H1 (cell line): ENCODE measurements around the gene PUDP. TPM values are rescaled to one million over a fixed set of nuclear protein-coding genes. Genes with fewer than 3 reads are reported as not detected.

Experiments
- CTCF ChIA-PET: fragments of 300-600 bp; sonication (Branson Sonifier 250); formaldehyde crosslinking; loops from one replicate; lab custom pipeline; 2021; ENCODE audit not compliant: partially characterized antibody; lab: Charles Lee
- POLR2A ChIA-PET: fragments of 300-600 bp; sonication (Branson Sonifier 250); formaldehyde crosslinking; loops from one replicate; lab custom pipeline; 2021; ENCODE audit warnings: inconsistent platforms; ENCODE audit not compliant: partially characterized antibody; lab: Charles Lee
- DNase-seq, 2 experiments: peaks; one replicate each; pipeline versions ENCODE4 v3.0.0 to v3.0.0-alpha.2; 2010 to 2022; ENCODE audit warnings: low spot score in 2 of 2, low read depth in 1 of 2, mixed read lengths in 1 of 2
- FAIRE-seq: peaks from 2 replicates; lab custom pipeline; 2011; peaks lifted over from hg19 to GRCh38; lab: Jason Lieb, UNC
- H2AFZ ChIP-seq: 2 replicates; pipeline ENCODE4 v1.8.1; 2012; ENCODE audit warnings: low read length, inconsistent platforms
- H2AK5ac ChIP-seq: 2 replicates; pipeline ENCODE4 v1.6.1; 2013; ENCODE audit warnings: low read depth, low read length
- H2BK120ac ChIP-seq: replicated peaks from 2 replicates; pipeline ENCODE3; 2013; ENCODE audit warnings: low read depth, low read length, inconsistent platforms
- H2BK12ac ChIP-seq: 2 replicates; pipeline ENCODE4 v1.6.1; 2013; ENCODE audit warnings: low read depth, low read length
- H2BK15ac ChIP-seq: 2 replicates; pipeline ENCODE4 v1.6.1; 2013; ENCODE audit warnings: low read length
- H2BK20ac ChIP-seq: 2 replicates; pipeline ENCODE4 v1.6.1; 2013; ENCODE audit warnings: low read length
- H2BK5ac ChIP-seq: 2 replicates; pipeline ENCODE4 v1.6.1; 2013; ENCODE audit warnings: low read depth, low read length
- H3K14ac ChIP-seq: 2 replicates; pipeline ENCODE4 v1.6.1; 2013; ENCODE audit warnings: inconsistent platforms; ENCODE audit not compliant: insufficient read length
- H3K18ac ChIP-seq: 2 replicates; pipeline ENCODE4 v1.6.1; 2013; ENCODE audit warnings: low read length; ENCODE audit errors: extremely low read depth
- H3K23ac ChIP-seq: 2 replicates; pipeline ENCODE4 v1.6.1; 2013; ENCODE audit warnings: inconsistent platforms; ENCODE audit not compliant: insufficient read length
- H3K23me2 ChIP-seq: 2 replicates; pipeline ENCODE4 v1.6.1; 2013; ENCODE audit warnings: low read depth, low read length
- H3K27ac ChIP-seq: 2 replicates; pipeline ENCODE4 v1.6.1; 2011; ENCODE audit warnings: low read depth, low read length, inconsistent platforms
- H3K27me3 ChIP-seq, 4 experiments: replicated peaks in 1 of 4; 1 replicate in 1 of 4; 2 replicates in 3 of 4; pipeline versions ENCODE4 v1.6.1 to v1.8.1; 2011 to 2013; ENCODE audit warnings: low read length in 3 of 4, mild to moderate bottlenecking in 3 of 4, inconsistent platforms in 2 of 4, mixed read lengths in 2 of 4, moderate library complexity in 1 of 4; ENCODE audit not compliant: control insufficient read depth in 3 of 4, insufficient read depth in 3 of 4; ENCODE audit errors: extremely low read depth in 1 of 4
- H3K36me3 ChIP-seq, 4 experiments: 2 replicates each; pipeline versions ENCODE4 v1.6.1 to v1.8.1; 2011 to 2013; ENCODE audit warnings: mild to moderate bottlenecking in 4 of 4, low read length in 3 of 4, moderate library complexity in 2 of 4, control low read depth in 1 of 4, inconsistent platforms in 1 of 4; ENCODE audit not compliant: insufficient read depth in 4 of 4, control insufficient read depth in 2 of 4
- H3K4ac ChIP-seq: replicated peaks from 2 replicates; pipeline ENCODE3; 2013; ENCODE audit warnings: low read length, low read depth, mixed read lengths, inconsistent platforms; ENCODE audit not compliant: insufficient read length
- H3K4me1 ChIP-seq, 4 experiments: replicated peaks in 1 of 4; 1 replicate in 1 of 4; 2 replicates in 3 of 4; pipeline versions ENCODE4 v1.6.1 to v1.8.1; 2011 to 2013; ENCODE audit warnings: low read length in 3 of 4, inconsistent platforms in 2 of 4, mixed read lengths in 1 of 4; ENCODE audit not compliant: insufficient read depth in 4 of 4, control insufficient read depth in 3 of 4
- H3K4me2 ChIP-seq, 2 experiments: 2 replicates each; pipeline versions ENCODE4 v1.6.1 to v1.8.1; 2011 to 2013; ENCODE audit warnings: low read depth in 2 of 2, low read length in 2 of 2, control low read depth in 1 of 2, inconsistent platforms in 1 of 2, mild to moderate bottlenecking in 1 of 2; ENCODE audit not compliant: insufficient read depth in 1 of 2
- H3K4me3 ChIP-seq, 4 experiments: fragments of 200-600, 300-600 bp in 1 of 4; sonication (generic), shearing (Covaris generic), sonication (Bioruptor Twin) in 1 of 4; 2 replicates each; pipeline versions ENCODE4 v1.5.1 to v1.8.1; 2011 to 2016; ENCODE audit warnings: low read length in 4 of 4, low read depth in 3 of 4, control low read depth in 2 of 4, inconsistent platforms in 2 of 4, mild to moderate bottlenecking in 2 of 4, mixed read lengths in 1 of 4, moderate library complexity in 1 of 4; ENCODE audit not compliant: insufficient read depth in 2 of 4; ENCODE audit errors: extremely low read depth in 1 of 4
- H3K56ac ChIP-seq: replicated peaks from 2 replicates; pipeline ENCODE3; 2013; ENCODE audit warnings: low read depth, mild to moderate bottlenecking, mixed read lengths, low read length, inconsistent platforms; ENCODE audit not compliant: insufficient read length
- H3K79me1 ChIP-seq: 2 replicates; pipeline ENCODE4 v1.6.1; 2013; ENCODE audit warnings: low read depth, low read length, control low read depth
- H3K79me2 ChIP-seq, 2 experiments: 2 replicates each; pipeline versions ENCODE4 v1.6.1 to v1.8.1; 2012 to 2013; ENCODE audit warnings: low read length in 2 of 2, mild to moderate bottlenecking in 2 of 2, inconsistent platforms in 1 of 2; ENCODE audit not compliant: insufficient read depth in 2 of 2, control insufficient read depth in 1 of 2
- H3K9ac ChIP-seq, 4 experiments: replicated peaks in 1 of 4; 1 replicate in 1 of 4; 2 replicates in 3 of 4; pipeline versions ENCODE4 v1.6.1 to v1.8.1; 2011 to 2013; ENCODE audit warnings: low read depth in 3 of 4, low read length in 3 of 4, control low read depth in 2 of 4, mild to moderate bottlenecking in 2 of 4, moderate library complexity in 2 of 4, inconsistent platforms in 1 of 4; ENCODE audit errors: extremely low read depth in 1 of 4
- H3K9me3 ChIP-seq, 2 experiments: 2 replicates each; pipeline versions ENCODE4 v1.6.1 to v1.8.1; 2012 to 2013; ENCODE audit warnings: mild to moderate bottlenecking in 2 of 2, moderate library complexity in 2 of 2, control low read depth in 1 of 2, inconsistent platforms in 1 of 2, low read depth in 1 of 2, low read length in 1 of 2, mixed read lengths in 1 of 2; ENCODE audit not compliant: insufficient read depth in 2 of 2
- H4K20me1 ChIP-seq, 2 experiments: replicated peaks in 1 of 2; 2 replicates each; pipeline versions ENCODE3 to v1.8.1; 2011 to 2013; ENCODE audit warnings: inconsistent platforms in 2 of 2, low read length in 2 of 2, mild to moderate bottlenecking in 1 of 2; ENCODE audit not compliant: insufficient read depth in 2 of 2, control insufficient read depth in 1 of 2
- H4K5ac ChIP-seq: 2 replicates; pipeline ENCODE4 v1.6.1; 2013; ENCODE audit warnings: low read length, low read depth, mixed read lengths, inconsistent platforms; ENCODE audit not compliant: insufficient read length
- H4K8ac ChIP-seq: 2 replicates; pipeline ENCODE4 v1.8.0; 2013; ENCODE audit warnings: mild to moderate bottlenecking, moderate library complexity, low read length, inconsistent platforms; ENCODE audit not compliant: insufficient read depth; ENCODE audit errors: extremely low read depth
- H4K91ac ChIP-seq: replicated peaks from 2 replicates; pipeline ENCODE3; 2013; ENCODE audit warnings: low read length, mixed read lengths, inconsistent platforms; ENCODE audit not compliant: insufficient read length
- ASH2L ChIP-seq: fragments of 200-600, 300-600 bp; sonication (generic); IDR thresholded peaks from one replicate; pipeline ENCODE4 v1.7.1; 2017; ENCODE audit warnings: low read length
- CBX8 ChIP-seq: fragments of 300-800, 300-1000 bp; sonication (generic); IDR thresholded peaks from 2 replicates; pipeline ENCODE4 v1.7.1; 2016; ENCODE audit warnings: low read depth, low read length, borderline replicate concordance
- CREB1 ChIP-seq: IDR thresholded peaks from 2 replicates; pipeline ENCODE4 v1.6.1; 2012; ENCODE audit warnings: inconsistent platforms
- CTCF ChIP-seq, 3 experiments: IDR thresholded peaks; 1 replicate in 2 of 3; 2 replicates in 1 of 3; pipeline versions ENCODE4 v1.5.1 to v1.6.1; 2011; ENCODE audit warnings: low read length in 3 of 3, mild to moderate bottlenecking in 3 of 3, inconsistent platforms in 2 of 3, low read depth in 1 of 3, moderate library complexity in 1 of 3; ENCODE audit not compliant: insufficient read depth in 1 of 3; ENCODE audit errors: control extremely low read depth in 1 of 3
- GTF2F1 ChIP-seq: IDR thresholded peaks from 2 replicates; pipeline ENCODE4 v1.6.1; 2012; ENCODE audit warnings: low read depth, low read length, improper control_type of control experiment, borderline replicate concordance
- JUN ChIP-seq: IDR thresholded peaks from 2 replicates; pipeline ENCODE4 v1.6.1; 2011; ENCODE audit warnings: low read depth, mild to moderate bottlenecking, improper control_type of control experiment, low read length
- KDM4A ChIP-seq: IDR thresholded peaks from one replicate; pipeline ENCODE4 v1.7.1; 2012; ENCODE audit warnings: low read depth, mild to moderate bottlenecking, moderate library complexity, low read length, inconsistent platforms; ENCODE audit not compliant: severe bottlenecking
- POLR2A ChIP-seq, 2 experiments: IDR thresholded peaks; 1 replicate in 1 of 2; 2 replicates in 1 of 2; pipeline ENCODE4 v1.6.1; 2011; ENCODE audit warnings: low read depth in 2 of 2, low read length in 2 of 2, mild to moderate bottlenecking in 2 of 2; ENCODE audit errors: control extremely low read depth in 1 of 2
- POU5F1 ChIP-seq: IDR thresholded peaks from 2 replicates; pipeline ENCODE4 v1.6.1; 2011; ENCODE audit warnings: low read depth, mild to moderate bottlenecking, low read length, moderate library complexity
- RFX5 ChIP-seq: IDR thresholded peaks from 2 replicates; pipeline ENCODE4 v1.6.1; 2011; ENCODE audit warnings: low read depth, low read length, improper control_type of control experiment, borderline replicate concordance
- RXRA ChIP-seq: IDR thresholded peaks from 2 replicates; pipeline ENCODE4 v1.6.1; 2011; ENCODE audit warnings: low read depth, mild to moderate bottlenecking, low read length, moderate library complexity; ENCODE audit not compliant: insufficient read depth
- TAF1 ChIP-seq: IDR thresholded peaks from 2 replicates; pipeline ENCODE4 v1.6.1; 2011; ENCODE audit warnings: mild to moderate bottlenecking, low read depth, low read length
- TAF7 ChIP-seq: optimal IDR thresholded peaks from 2 replicates; pipeline ENCODE3; 2011; ENCODE audit warnings: low read depth, mild to moderate bottlenecking, inconsistent platforms, low read length, moderate library complexity, borderline replicate concordance
- WGBS, 2 experiments: shearing (Covaris generic) in 1 of 2; methylation state at CpG; one replicate each; pipeline versions ENCODE4 v1.1.6 to v1.1.7; 2013 to 2015; ENCODE audit warnings: low lambda C conversion rate in 2 of 2, mixed read lengths in 2 of 2, inconsistent platforms in 1 of 2, low coverage in 1 of 2, missing lambda C conversion rate in 1 of 2; ENCODE audit not compliant: insufficient replicate concordance in 2 of 2, insufficient coverage in 1 of 2, insufficient read length in 1 of 2; ENCODE audit errors: extremely low coverage in 1 of 2, missing lambda C conversion rate in 1 of 2; 5-methylcytosine and 5-hydroxymethylcytosine counted together
- polyA plus RNA-seq, 7 experiments: library from polyadenylated mRNA; depleted of rRNA in 3 of 7; stranded (reverse) in 5 of 7; unstranded in 2 of 7; fragments of >200 nt in 5 of 7; fragments of 200-250 nt in 2 of 7; gene quantifications; 1 replicate in 5 of 7; 2 replicates in 1 of 7; 4 replicates in 1 of 7; pipeline versions ENCODE4 v1.2.1 to v1.2.3, GENCODE V29; 2011 to 2013; ENCODE audit warnings: missing spikeins in 2 of 7, mixed read lengths in 2 of 7
- total RNA-seq: library from RNA; stranded (reverse); fragmentation: NEBNext Ultra II Directional; extraction: Animal tissue kit (Norgen Biotek cat#: 25700); gene quantifications from 2 replicates; pipeline ENCODE4 v1.2.1, GENCODE V29; 2021

PUDP gene
- total and polyA plus RNA-seq, 2 of the 8 experiments (the other 6 are each of a cell fraction or from before 2014, with no cell fraction given) = 27.2 to 30.2 TPM

- 89% methylated on average over 5 of the region's 6 CpGs; no CpG with 5 or more reads in 1 of the 2 experiments for WGBS, 2 experiments
- CTCF ChIA-PET = no interaction called here
- H2BK20ac ChIP-seq = no peak overlapping the region
- TF ChIP-seq KDM4A = no peak
- TF ChIP-seq RFX5 = no peak
- no peak for TF ChIP-seq ASH2L
- no peak for TF ChIP-seq CREB1
- no peak for TF ChIP-seq GTF2F1
- TF ChIP-seq POLR2A (IDR thresholded peaks at IDR 0.05; ENCODE audit: control extremely low read depth in 1 of 2, low read depth in 2 of 2, low read length in 2 of 2) = no peak
- no peak for TF ChIP-seq POU5F1
- no peak for TF ChIP-seq RXRA
- TF ChIP-seq TAF1 = no peak
- no peak for TF ChIP-seq CTCF (IDR thresholded peaks at IDR 0.05; ENCODE audit: control extremely low read depth in 1 of 3, insufficient read depth in 1 of 3, low read depth in 1 of 3, low read length in 3 of 3)
- no peak for TF ChIP-seq TAF7
- TF ChIP-seq CBX8 = no peak
- no peak for TF ChIP-seq JUN
These were observed 36.4 kb downstream of the PUDP start for GRCh38 chrX:7111518-7111917.

More at GRCh38 chrX:7111518-7111917, 36.4 kb downstream of the PUDP start:
- no peaks in the 10 kb centered on the region for H3K27me3 ChIP-seq
- no peak overlapping the region for H3K4me3 ChIP-seq
- POLR2A ChIA-PET = no interaction called here
- H2BK15ac ChIP-seq = no peak overlapping the region
- no peak overlapping the region for H3K9ac ChIP-seq
- H4K20me1 ChIP-seq = no peaks in the 10 kb centered on the region
- DNase-seq (no peak), FAIRE-seq (no peak)
- H4K91ac ChIP-seq = no peak overlapping the region
- no peak overlapping the region for H4K5ac ChIP-seq
- no peak overlapping the region for H2BK5ac ChIP-seq
- no peak overlapping the region for H3K4ac ChIP-seq
- no peaks in the 10 kb centered on the region for H3K9me3 ChIP-seq
- no peak overlapping the region for H3K23ac ChIP-seq
- no peak overlapping the region for H3K56ac ChIP-seq
- no peak overlapping the region for H3K14ac ChIP-seq
- peaks cover 0 to 3% (median 0%) of the 10 kb centered on the region in 4 experiments; a peak in 1 of 7 replicates for H3K4me1 ChIP-seq
- no peak overlapping the region for H3K18ac ChIP-seq
- H4K8ac ChIP-seq = no peak overlapping the region
- H2BK12ac ChIP-seq = no peak overlapping the region
- H2BK120ac ChIP-seq = no peak overlapping the region
- no peak overlapping the region for H2AFZ ChIP-seq
- H3K79me2 ChIP-seq = no peaks in the 10 kb centered on the region
- no peak overlapping the region for H2AK5ac ChIP-seq
- no peak overlapping the region for H3K4me2 ChIP-seq
- no peaks in the 10 kb centered on the region for H3K79me1 ChIP-seq
- no peaks in the 10 kb centered on the region for H3K36me3 ChIP-seq
- no peak overlapping the region for H3K27ac ChIP-seq
- H3K23me2 ChIP-seq = no peaks in the 10 kb centered on the region
